OCI-LY3 (cell line): ENCODE measurements around the gene LRRC8C.
A peak's percentile ranks its signal among the peaks of the same experiment; 100 is the strongest.

Experiments
- H2AFZ ChIP-seq: fragments of 200-600, 300-600 bp; shearing (Covaris generic); 2 replicates; pipeline ENCODE4 v1.6.0; 2014; ENCODE audit warnings: antibody characterized with exemption, low read depth, low read length
- H3K27ac ChIP-seq: fragments of 200-600, 300-600 bp; sonication (generic); 2 replicates; pipeline ENCODE4 v1.5.1; 2014; ENCODE audit warnings: mild to moderate bottlenecking, low read length, moderate library complexity, mixed read lengths
- H3K27me3 ChIP-seq: fragments of 200-600, 300-600 bp; sonication (generic); 2 replicates; pipeline ENCODE4 v1.6.1; 2014; ENCODE audit warnings: low read depth, low read length, mixed read lengths
- H3K36me3 ChIP-seq: fragments of 200-600, 300-600 bp; sonication (generic); replicated peaks from 2 replicates; pipeline ENCODE3; 2014; ENCODE audit warnings: low read depth, low read length, mixed read lengths
- H3K4me1 ChIP-seq: fragments of 300-600, 200-600 bp; sonication (generic); 2 replicates; pipeline ENCODE4 v1.6.1; 2014; ENCODE audit warnings: low read length, mixed read lengths
- H3K4me2 ChIP-seq: fragments of 200-600, 300-600 bp; sonication (generic); 2 replicates; pipeline ENCODE4 v1.6.1; 2014; ENCODE audit warnings: low read length, mixed read lengths
- H3K4me3 ChIP-seq: fragments of 300-600, 200-600 bp; sonication (generic); 2 replicates; pipeline ENCODE4 v1.5.1; 2014; ENCODE audit warnings: antibody characterized with exemption, mild to moderate bottlenecking, low read length, moderate library complexity
- H3K79me2 ChIP-seq: fragments of 300-600, 200-600 bp; shearing (Covaris generic); 2 replicates; pipeline ENCODE4 v1.6.1; 2014; ENCODE audit warnings: mild to moderate bottlenecking, low read length, mixed read lengths
- H3K9ac ChIP-seq: fragments of 300-600, 200-600 bp; shearing (Covaris generic); 2 replicates; pipeline ENCODE4 v1.6.0; 2014; ENCODE audit warnings: mild to moderate bottlenecking, low read length, moderate library complexity
- H3K9me3 ChIP-seq: fragments of 200-600, 300-600 bp; shearing (Covaris generic); 2 replicates; pipeline ENCODE4 v1.6.1; 2014; ENCODE audit warnings: low read length, mixed read lengths; ENCODE audit not compliant: insufficient read depth
- H4K20me1 ChIP-seq: fragments of 200-600, 300-600 bp; sonication (generic); 2 replicates; pipeline ENCODE4 v1.6.1; 2016; ENCODE audit warnings: low read length, mixed read lengths; ENCODE audit not compliant: insufficient read depth
- EZH2phosphoT487 ChIP-seq: fragments of 200-600 bp; shearing (Covaris generic); IDR thresholded peaks from 2 replicates; pipeline ENCODE4 v1.6.1; 2018; ENCODE audit warnings: antibody characterized with exemption, mixed run types, low read depth
- TF ChIP-seq, protein P1 (sequence below): fragments of 200-600, 300-600 bp; sonication (generic); IDR thresholded peaks from 2 replicates; pipeline ENCODE4 v1.5.1; 2014; ENCODE audit warnings: antibody characterized with exemption, low read length, low read depth

LRRC8C gene

DNA sequence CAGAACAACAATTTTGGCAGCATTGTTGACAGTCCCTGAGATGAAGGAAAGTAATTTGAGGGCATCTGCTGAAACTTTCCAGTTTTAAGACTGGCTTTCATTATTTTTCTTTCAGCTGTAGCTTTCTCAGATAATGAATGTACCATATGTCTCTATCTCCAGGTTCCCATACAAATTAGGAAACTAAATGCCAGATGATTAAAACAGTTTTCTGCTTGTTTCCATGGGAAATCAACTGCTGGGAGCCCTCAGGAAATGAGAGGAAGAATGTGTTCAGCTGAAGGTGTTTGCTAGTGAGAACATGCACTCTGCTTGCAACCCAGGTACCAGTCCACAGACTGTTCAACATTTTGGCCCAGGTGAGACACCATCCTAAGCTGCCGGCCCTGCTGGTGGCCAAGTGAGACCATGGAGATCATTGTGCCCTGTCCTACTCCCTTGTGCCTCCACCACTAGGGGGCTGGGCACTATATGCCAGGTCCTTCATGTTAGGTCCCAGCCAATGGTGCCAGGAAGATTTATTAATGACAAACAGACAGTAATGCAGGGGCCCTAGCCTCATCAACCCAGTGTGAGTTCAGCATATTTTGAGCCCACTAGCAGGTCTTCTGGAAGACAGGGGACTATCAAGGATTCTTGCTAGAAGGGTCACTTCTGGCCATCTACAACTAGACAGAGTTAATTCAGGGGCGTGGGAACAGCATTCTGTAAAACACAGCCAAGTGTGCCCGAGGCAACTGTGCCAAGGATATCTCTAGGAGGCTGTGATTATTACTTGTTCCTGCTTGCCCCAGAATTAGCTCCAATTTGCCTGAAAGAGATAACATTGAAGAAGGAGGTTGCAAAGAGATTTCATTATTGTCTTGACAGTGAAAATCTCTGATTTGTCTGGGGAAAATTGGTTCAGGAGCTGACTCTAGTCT lies 17.0 kb upstream of the LRRC8C start:
- Histone ChIP-seq H3K36me3 (peaks cover 6% of the 10 kb centered on the region), H3K27me3 (peaks cover 58% of the 10 kb centered on the region), H3K4me1 (peaks cover 16% of the 10 kb centered on the region), H3K9ac (no peak overlapping the region), H3K79me2 (no peaks in the 10 kb centered on the region), H4K20me1 (peaks cover 8% of the 10 kb centered on the region; the same call in 1 of the 2 replicates), H3K27ac (no peak overlapping the region), H3K9me3 (no peaks in the 10 kb centered on the region), H3K4me3 (no peak overlapping the region), H3K4me2 (no peak overlapping the region), H2AFZ (no peak overlapping the region)
- TF ChIP-seq, protein P1, sequence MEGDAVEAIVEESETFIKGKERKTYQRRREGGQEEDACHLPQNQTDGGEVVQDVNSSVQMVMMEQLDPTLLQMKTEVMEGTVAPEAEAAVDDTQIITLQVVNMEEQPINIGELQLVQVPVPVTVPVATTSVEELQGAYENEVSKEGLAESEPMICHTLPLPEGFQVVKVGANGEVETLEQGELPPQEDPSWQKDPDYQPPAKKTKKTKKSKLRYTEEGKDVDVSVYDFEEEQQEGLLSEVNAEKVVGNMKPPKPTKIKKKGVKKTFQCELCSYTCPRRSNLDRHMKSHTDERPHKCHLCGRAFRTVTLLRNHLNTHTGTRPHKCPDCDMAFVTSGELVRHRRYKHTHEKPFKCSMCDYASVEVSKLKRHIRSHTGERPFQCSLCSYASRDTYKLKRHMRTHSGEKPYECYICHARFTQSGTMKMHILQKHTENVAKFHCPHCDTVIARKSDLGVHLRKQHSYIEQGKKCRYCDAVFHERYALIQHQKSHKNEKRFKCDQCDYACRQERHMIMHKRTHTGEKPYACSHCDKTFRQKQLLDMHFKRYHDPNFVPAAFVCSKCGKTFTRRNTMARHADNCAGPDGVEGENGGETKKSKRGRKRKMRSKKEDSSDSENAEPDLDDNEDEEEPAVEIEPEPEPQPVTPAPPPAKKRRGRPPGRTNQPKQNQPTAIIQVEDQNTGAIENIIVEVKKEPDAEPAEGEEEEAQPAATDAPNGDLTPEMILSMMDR: peak; percentile 37
- TF ChIP-seq EZH2phosphoT487: no peak

DNA sequence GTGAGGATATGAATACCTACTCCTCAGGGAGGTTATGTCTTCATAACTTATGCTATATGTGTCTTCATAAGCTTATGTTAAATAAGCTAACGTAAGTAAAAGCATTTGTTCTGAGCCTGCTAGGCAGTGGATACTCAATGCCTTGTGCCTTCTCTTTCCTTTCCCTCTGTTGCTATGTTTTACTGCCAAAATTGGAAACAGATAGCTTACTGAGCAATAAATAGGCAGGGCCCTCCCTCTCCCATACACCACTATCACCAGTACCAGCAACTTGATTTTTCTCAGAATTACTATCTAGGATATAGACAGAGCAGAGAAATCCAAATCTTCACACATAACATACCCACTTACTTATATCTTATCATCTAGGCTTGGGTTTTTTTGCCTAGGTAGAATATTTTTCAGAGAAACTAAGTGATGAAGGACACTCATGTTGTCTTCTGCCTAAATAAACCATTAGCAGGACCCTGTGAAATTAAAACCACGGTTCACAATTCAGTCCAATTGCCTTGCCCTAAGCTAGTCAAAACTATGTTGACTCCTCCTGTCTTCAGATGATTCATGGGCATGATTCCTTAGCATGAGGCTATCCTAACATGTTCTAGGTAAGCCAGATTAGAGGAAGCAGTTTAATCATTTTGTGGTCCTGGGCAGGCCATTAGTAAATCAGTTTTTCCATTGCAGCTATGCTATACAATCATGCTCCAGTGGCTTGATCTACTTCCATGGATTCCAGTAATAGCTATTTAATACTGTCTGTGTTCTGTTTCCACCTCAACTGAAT lies 15.9 kb upstream of the LRRC8C start:
- H3K4me1 ChIP-seq: peaks cover 5% of the 10 kb centered on the region
- no peaks in the 10 kb centered on the region for H3K9me3 ChIP-seq
- H3K79me2 ChIP-seq: no peaks in the 10 kb centered on the region
- H4K20me1 ChIP-seq: peaks cover 2% of the 10 kb centered on the region; the same call in 1 of the 2 replicates
- TF ChIP-seq EZH2phosphoT487: no peak
- TF ChIP-seq, protein P1: no peak
- H3K4me3 ChIP-seq: no peak overlapping the region
- peaks cover 6% of the 10 kb centered on the region for H3K36me3 ChIP-seq
- no peak overlapping the region for H3K9ac ChIP-seq
- H3K27me3 ChIP-seq: peaks cover 55% of the 10 kb centered on the region
- H3K4me2 ChIP-seq: no peak overlapping the region
- no peak overlapping the region for H3K27ac ChIP-seq
- H2AFZ ChIP-seq: no peak overlapping the region

GRCh38 chr1:89620664-89621063 lies 12.3 kb upstream of the LRRC8C start:
- H3K79me2 ChIP-seq: no peaks in the 10 kb centered on the region
- H3K4me3 ChIP-seq: no peak overlapping the region
- H3K4me2 ChIP-seq: peak overlapping the region; percentile 24; the same call in 1 of the 2 replicates
- H3K27ac ChIP-seq: no peak overlapping the region
- H3K27me3 ChIP-seq: peaks cover 38% of the 10 kb centered on the region
- TF ChIP-seq EZH2phosphoT487: no peak
- TF ChIP-seq, protein P1: no peak
- H3K9ac ChIP-seq: no peak overlapping the region
- no peaks in the 10 kb centered on the region for H3K4me1 ChIP-seq
- H3K36me3 ChIP-seq: peaks cover 6% of the 10 kb centered on the region
- no peaks in the 10 kb centered on the region for H4K20me1 ChIP-seq
- no peaks in the 10 kb centered on the region for H3K9me3 ChIP-seq
- no peak overlapping the region for H2AFZ ChIP-seq

DNA sequence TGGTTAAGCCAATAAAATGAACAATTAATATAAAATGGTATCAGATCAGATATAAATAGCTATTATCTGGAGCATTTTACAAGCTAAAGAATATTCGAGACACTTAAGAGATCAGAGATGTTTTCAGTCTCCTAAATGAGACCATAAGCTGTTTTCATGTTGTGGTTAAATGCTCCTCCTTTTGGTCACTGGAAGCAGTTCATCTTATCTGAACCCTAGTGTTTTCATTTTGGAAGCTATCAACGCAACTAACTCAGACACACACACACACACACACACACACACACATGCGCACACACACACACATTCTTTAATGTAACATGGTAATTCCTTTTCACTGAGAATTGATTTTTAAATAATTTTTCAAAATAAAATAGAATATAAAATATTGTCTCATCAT lies 10.0 kb upstream of the LRRC8C start:
- Histone ChIP-seq H3K79me2 (no peaks in the 10 kb centered on the region), H3K9ac (no peak overlapping the region), H2AFZ (no peak overlapping the region), H3K9me3 (no peaks in the 10 kb centered on the region), H3K4me2 (no peak overlapping the region), H3K27me3 (peaks cover 19% of the 10 kb centered on the region), H3K36me3 (no peaks in the 10 kb centered on the region), H4K20me1 (no peaks in the 10 kb centered on the region), H3K27ac (no peak overlapping the region), H3K4me1 (no peaks in the 10 kb centered on the region), H3K4me3 (no peak overlapping the region)
- TF ChIP-seq, protein P1: no peak
- no peak for TF ChIP-seq EZH2phosphoT487
